HL-60 (cell line): ENCODE data around the gene AGBL4.
"Not testable (repeated sequence)": the region's sequence is repeated elsewhere in the genome, so short reads cannot be mapped to it uniquely, and the experiment has no call there.

ENCODE experiments used
- DNase-seq, 2 experiments: peaks; one replicate each; pipeline ENCODE4 v3.0.0-alpha.2; 2010 to 2020; ENCODE audit warnings: low read depth in 1 of 2, low spot score in 1 of 2
- H3K27ac ChIP-seq: fragments of 250-450 bp; sonication (Bioruptor Pico); replicated peaks from 2 replicates; pipeline ENCODE4 v1.5.1; 2020; ENCODE audit warnings: mild to moderate bottlenecking, moderate library complexity
- H3K27me3 ChIP-seq: fragments of 250-450 bp; sonication (Bioruptor Pico); 2 replicates; pipeline ENCODE4 v1.5.1; 2021; ENCODE audit warnings: mild to moderate bottlenecking, moderate library complexity; ENCODE audit not compliant: insufficient read depth, poor library complexity, severe bottlenecking
- H3K4me3 ChIP-seq: replicated peaks from 2 replicates; pipeline ENCODE4 v1.5.1; 2011; ENCODE audit warnings: mild to moderate bottlenecking, control low read depth, low read length; ENCODE audit not compliant: insufficient read depth
- CTCF ChIP-seq: IDR thresholded peaks from one replicate; pipeline ENCODE4 v1.5.1; 2011; ENCODE audit warnings: low read length, control low read depth, inconsistent platforms; ENCODE audit not compliant: insufficient read depth
- GABPA ChIP-seq: IDR thresholded peaks from 2 replicates; pipeline ENCODE4 v1.6.1; 2012; ENCODE audit warnings: low read depth
- POLR2AphosphoS5 ChIP-seq: IDR thresholded peaks from 2 replicates; pipeline ENCODE4 v1.6.1; 2012; ENCODE audit warnings: low read depth
- REST ChIP-seq: IDR thresholded peaks from 2 replicates; pipeline ENCODE4 v1.6.1; 2012; ENCODE audit warnings: low read depth; ENCODE audit not compliant: insufficient replicate concordance
- SPI1 ChIP-seq: IDR thresholded peaks from 2 replicates; pipeline ENCODE4 v1.6.1; 2012; ENCODE audit warnings: low read depth, mild to moderate bottlenecking, borderline replicate concordance

Gene AGBL4

GRCh38 chr1:49294539-49294938, 729.2 kb downstream of the AGBL4 start:
- H3K27me3 ChIP-seq = no peaks in the 10 kb centered on the region
- no peak for DNase-seq
- no peak overlapping the region for H3K27ac ChIP-seq
- H3K4me3 ChIP-seq = no peak overlapping the region
- TF ChIP-seq REST = no peak
- TF ChIP-seq CTCF = no peak
- no peak for TF ChIP-seq GABPA
- no peak for TF ChIP-seq POLR2AphosphoS5
- TF ChIP-seq SPI1 = no peak

GRCh38 chr1:49293016-49293415, 730.7 kb downstream of the AGBL4 start:
- no peak for DNase-seq
- TF ChIP-seq CTCF = no peak
- TF ChIP-seq REST = no peak
- TF ChIP-seq SPI1 = no peak
- TF ChIP-seq GABPA = no peak
- no peak for TF ChIP-seq POLR2AphosphoS5
- Histone ChIP-seq H3K4me3 (no peak overlapping the region), H3K27ac (no peak overlapping the region), H3K27me3 (no peaks in the 10 kb centered on the region)

- not testable (repeated sequence) for H3K4me3 ChIP-seq, DNase-seq, H3K27me3 ChIP-seq, H3K27ac ChIP-seq
These were observed 766.3 kb downstream of the AGBL4 start for GRCh38 chr1:49257211-49258049.

GRCh38 chr1:49252917-49253316, 770.8 kb downstream of the AGBL4 start:
- no peak for TF ChIP-seq SPI1
- no peak for TF ChIP-seq GABPA
- TF ChIP-seq CTCF = no peak
- no peak for TF ChIP-seq REST
- TF ChIP-seq POLR2AphosphoS5 = no peak
- no peaks in the 10 kb centered on the region for H3K27me3 ChIP-seq
- H3K4me3 ChIP-seq = no peak overlapping the region
- DNase-seq = no peak
- no peak overlapping the region for H3K27ac ChIP-seq
